ENCODE results near the gene CD55.

Gene CD55

GRCh38 chr1:207364614-207365013 is 43.1 kb downstream of the CD55 start:
- peak; percentile 59 for DNase-seq

GRCh38 chr1:207365063-207365462 is 43.6 kb downstream of the CD55 start:
- DNase-seq, result no peak

- DNase-seq, result no peak
Observed at GRCh38 chr1:207366022-207366421, 44.5 kb downstream of the CD55 start.

DNA sequence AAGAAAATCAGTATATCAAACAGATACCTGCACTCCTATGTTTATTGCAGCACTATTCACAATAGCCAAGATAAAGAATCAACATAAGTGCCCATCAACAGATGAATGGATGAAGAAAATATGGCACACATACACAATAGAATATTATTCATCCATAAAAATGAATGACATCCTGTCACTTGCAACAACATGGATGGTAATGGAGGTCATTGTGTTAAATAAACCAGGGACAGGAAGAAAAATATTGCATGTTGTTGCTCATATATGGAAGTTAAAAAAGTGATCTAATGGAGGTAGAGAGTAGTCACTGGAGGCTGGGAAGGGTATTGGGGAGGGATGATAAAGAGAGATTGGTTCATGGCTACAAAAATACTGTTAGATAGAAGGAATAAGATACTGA is 67.2 kb downstream of the CD55 start:
- DNase-seq, result no peak

DNA sequence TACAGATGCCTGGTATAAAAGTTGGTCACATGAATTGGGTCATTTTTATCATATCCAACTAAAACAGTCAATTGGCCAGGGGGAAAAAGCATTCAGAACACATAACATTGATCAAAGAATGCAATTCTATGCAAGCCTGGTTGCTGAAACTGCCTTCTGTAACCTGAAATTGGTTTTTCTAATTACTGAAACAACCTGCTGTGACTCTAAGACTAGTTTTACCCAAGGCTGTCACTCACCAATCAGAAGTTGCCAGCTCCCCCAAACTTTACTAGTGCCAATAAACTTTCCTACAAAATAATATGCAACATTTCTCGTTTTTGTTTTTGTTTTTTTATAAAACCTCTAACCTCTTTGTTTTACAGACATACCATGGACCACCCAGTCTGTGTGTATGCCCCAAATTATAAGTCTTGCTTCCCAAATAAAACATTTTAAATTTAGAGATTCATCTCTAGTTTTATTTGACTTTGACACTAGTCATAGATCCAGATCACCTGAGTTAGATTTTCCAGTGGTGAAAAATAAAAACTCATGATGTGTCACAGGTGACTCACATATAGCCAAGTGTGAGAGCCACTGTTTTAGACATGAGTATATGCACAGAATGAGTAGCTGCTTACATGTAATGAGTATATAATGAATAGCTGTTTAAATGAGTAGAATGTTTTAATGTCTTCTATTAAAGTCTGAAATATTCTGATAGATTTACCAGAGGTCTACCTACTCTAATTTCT is 68.4 kb downstream of the CD55 start:
- DNase-seq, result peak; percentile 73

DNA sequence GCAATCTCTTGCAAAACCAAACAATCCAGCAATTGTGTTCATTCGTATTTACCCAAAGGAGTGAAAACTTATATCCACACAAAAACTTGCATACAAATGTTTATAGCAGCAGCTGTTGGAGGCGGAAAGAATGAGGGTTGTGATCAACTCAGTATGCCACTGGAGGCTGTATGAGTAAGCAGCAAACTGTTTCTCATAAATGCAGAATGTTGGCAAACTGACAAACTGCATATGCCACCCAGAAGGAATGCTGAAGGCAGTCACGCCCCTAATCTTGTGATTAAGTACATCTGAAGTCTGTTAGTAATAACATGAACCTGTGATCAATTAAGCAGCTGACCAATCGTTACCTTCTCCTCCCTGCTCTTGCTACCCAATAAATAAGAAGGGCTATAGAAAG is 72.1 kb downstream of the CD55 start:
- DNase-seq, result no peak

- no peak for DNase-seq
Observed at GRCh38 chr1:207396168-207396746, 74.8 kb downstream of the CD55 start.

DNA sequence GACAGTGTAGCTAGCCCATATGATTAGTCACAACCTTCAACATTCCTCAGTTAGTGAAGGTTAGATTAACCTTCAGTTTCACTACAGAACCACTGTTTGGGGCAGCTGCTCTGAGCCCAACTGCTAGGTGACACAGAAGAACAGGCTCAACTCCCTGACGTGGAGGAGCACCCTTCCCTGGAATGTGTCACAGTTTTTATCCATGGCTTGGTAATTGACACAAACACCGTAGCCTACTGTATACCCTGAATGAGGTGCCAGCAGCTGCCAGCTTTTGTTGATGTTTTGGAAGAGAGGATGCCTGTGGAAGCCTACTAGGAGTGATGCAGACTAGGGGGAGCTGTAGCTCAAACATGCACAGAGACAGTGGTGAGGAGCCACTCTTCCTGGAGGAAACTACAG is 76.0 kb downstream of the CD55 start:
- no peak for DNase-seq

GRCh38 chr1:207398986-207399385 is 77.5 kb downstream of the CD55 start:
- DNase-seq, result no peak

- DNase-seq, result no peak
Observed at GRCh38 chr1:207401578-207401977, 80.1 kb downstream of the CD55 start.

GRCh38 chr1:207402744-207403143 is 81.3 kb downstream of the CD55 start:
- DNase-seq, result no peak

- DNase-seq, result peak; percentile 67
Observed at GRCh38 chr1:207404849-207405525, 83.5 kb downstream of the CD55 start.

DNA sequence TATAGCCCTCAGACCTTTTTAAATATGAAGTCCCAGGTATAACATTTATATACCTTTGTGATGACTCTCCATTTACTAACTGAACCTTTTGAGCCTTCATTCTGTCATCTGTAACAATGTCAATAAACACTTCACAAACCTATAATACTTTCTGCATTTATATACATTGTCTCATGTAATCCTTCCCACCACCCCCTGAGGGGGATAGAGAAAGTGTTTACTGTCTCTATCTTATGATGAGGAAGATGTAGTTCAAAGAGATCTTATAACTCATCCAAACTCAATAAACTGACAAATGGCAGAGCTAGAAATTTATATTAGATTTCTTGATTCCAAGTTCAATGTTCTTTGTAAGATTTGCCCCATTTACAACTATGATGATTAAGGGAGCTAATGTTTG is 84.3 kb downstream of the CD55 start:
- no peak for DNase-seq

DNA sequence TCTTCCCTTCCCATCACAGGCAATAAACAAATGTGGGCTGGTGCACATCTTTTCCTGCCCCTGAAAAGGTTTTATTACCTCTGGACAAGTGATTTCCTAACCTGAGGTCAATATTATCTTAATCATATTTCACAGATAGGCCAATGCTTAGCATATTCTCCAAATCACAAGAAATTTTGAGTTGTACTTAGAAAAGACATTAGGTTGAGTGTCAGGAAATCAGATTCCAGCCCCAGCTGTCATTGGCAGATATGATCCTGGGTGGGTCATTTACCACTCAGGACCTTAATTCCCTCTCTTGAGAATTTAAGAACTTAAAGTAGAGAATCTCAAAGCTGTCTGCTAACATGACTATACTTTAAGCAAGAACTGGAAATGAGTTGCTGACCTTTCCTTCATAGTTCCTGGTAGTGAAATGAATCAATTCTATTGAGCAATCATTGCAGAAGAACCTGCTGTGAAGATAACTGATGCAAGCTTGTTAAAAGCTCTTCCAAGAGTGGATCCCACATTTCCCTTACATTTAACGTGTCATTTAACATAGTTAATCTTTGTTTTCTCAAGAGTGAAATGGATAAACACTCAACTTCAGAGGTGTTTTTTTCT is 86.3 kb downstream of the CD55 start:
- DNase-seq, result peak; percentile 69
